HS-27A (cell line): ENCODE results near the gene CALM3.
"Not testable (repeated sequence)": the region's sequence is repeated elsewhere in the genome, so short reads cannot be mapped to it uniquely, and the experiment has no call there.

ENCODE experiments used
- DNase-seq: peaks from one replicate; pipeline ENCODE4 v3.0.0-alpha.2; 2012; ENCODE audit warnings: low read depth, missing footprints

Gene CALM3

DNA sequence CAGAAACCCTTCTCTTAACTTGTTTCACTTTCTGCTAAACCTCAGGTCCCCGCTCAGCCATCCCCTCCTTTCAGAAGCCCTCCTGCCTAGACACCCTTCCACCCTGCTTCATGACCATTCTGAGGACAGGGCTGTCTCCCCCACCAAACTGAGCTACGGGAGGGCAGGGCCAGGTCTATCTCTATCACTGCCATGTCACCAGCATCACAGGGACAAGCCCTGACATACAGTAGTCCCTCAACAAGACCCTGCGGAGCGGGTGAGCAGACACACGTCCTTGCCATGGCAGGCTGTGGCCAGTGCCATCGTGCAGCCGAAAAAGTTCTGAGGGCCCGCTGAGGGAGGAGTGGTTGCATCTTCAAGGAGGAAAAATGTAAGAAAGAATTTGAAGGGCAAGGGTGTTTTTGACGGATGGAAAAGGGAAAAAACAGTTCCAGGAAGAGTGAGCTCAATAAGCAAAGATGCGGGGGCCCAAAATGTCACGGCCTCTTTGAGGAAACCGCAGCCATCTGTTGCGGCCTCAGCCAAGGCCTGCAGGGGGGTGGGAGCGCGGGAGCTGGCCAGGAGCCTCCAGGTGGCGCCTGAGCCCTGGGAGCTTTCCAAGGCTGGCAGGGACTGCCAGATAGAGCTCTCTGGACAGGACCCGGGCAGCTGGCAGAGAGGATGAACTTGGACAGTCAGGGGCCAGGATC lies 15.6 kb downstream of the CALM3 start:
- DNase-seq = no peak

DNA sequence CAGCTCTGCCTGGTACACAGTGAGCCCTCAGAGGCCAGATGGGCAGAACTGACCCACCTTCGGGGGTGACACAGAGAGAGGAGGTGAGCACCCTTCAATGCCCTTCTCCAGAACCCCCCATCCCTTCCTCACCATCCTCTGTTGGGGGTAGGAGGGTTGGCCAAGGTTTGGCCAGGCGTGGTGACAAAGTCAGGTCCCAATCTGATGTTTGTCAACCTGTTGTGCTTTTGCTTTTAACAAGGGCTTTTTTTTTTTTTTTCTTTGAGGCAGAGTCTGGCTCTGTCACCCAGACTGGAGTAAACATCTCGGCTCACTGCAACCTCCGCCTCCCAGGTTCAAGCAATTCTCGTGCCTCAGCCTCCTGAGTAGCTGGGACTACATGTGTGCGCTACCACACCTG lies 16.5 kb downstream of the CALM3 start:
- DNase-seq = no peak

DNA sequence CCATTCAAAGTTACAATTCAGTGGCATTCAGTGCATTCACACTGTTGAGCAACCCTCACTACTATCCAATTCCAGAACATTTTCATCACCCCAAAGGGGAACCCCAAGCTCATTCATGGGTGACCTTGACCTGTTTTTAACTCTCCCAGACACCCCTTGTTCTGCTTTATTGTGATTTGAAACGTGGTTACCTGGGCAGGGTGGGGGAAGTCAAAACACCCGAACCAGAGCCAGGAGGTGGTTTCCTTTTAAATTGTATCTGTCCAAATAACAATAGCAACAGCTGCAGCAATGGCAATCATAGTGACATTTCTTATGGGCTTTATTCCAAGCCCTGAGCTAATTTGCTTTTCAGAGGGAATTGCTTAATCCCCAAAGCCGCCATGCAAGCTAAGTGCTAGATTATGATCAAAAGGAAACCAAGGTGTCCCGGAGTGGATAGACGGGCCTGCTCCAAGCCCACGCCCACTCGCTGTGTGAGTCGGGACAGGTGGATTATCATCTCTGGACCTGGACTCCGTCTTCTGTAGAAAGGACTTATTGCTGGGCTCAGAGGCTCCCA lies 17.6 kb downstream of the CALM3 start:
- no peak for DNase-seq

- DNase-seq = no peak
Observed at GRCh38 chr19:46620267-46620666, 19.1 kb downstream of the CALM3 start.

DNA sequence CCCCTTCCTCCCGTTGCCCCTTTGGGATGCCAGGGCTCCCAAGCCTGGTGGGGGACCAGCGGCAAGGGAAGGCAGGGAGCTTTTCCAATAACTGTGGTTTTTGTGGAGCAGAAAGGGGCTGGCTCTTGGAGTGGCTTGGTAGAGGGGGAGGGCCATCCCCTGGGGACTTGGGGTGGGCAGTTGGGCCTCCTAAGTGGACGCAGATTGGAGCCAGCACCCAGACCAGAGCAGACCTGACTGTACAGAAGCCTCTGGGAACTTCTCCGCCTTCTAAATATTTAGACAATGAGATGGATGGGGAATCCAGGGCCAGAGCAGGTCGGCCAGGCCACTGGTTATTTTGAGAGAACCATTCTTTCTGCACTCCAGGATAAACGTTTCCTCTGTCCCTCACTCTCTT lies 19.6 kb downstream of the CALM3 start:
- no peak for DNase-seq

GRCh38 chr19:46621191-46622117 lies 20.3 kb downstream of the CALM3 start:
- no peak for DNase-seq

DNA sequence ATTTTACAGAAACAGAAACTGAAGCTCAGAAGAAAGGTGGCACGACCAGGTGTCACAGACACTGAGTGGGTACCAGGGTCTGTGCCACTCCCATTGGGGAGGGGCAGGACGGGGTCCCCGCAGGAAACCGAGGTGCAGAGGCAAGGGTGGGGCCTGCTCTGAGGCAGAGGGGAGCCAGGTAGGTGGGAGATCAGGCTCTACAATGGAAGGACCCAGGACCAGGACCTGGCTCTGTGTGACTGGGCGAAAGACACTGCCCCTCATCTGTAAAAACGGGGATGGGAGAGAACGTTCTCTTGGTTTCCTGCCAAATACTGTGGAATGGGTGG lies 21.0 kb downstream of the CALM3 start:
- DNase-seq = no peak

DNA sequence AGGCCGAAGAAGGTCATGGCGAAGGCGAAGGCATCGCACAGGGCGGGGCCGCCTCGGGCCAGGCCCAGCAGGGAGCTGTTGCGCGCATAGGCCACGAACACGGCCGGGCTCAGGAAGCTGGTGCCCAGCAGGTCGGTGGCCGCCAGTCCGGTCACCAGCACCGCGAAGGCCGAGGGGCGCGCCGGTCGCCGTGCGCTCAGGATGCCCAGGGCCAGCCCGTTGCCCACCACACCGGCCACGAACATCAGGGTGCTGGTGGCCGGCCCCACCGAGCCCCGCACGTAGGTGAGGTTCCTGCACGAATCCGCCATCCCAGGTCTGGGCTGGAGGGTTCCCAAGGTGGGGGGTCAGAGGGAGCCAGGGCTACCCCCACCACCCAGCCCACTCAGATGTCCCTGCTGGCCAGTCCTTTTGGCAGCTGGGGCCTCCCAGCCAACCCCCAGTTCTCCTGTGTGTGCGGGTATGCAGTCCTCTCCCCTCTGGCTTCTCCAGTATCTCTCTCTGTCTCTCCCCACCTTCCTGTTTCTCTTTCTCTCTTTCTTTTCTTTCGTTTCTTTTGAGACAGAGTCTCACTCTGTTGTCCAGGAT lies 22.9 kb downstream of the CALM3 start:
- DNase-seq = no peak

DNA sequence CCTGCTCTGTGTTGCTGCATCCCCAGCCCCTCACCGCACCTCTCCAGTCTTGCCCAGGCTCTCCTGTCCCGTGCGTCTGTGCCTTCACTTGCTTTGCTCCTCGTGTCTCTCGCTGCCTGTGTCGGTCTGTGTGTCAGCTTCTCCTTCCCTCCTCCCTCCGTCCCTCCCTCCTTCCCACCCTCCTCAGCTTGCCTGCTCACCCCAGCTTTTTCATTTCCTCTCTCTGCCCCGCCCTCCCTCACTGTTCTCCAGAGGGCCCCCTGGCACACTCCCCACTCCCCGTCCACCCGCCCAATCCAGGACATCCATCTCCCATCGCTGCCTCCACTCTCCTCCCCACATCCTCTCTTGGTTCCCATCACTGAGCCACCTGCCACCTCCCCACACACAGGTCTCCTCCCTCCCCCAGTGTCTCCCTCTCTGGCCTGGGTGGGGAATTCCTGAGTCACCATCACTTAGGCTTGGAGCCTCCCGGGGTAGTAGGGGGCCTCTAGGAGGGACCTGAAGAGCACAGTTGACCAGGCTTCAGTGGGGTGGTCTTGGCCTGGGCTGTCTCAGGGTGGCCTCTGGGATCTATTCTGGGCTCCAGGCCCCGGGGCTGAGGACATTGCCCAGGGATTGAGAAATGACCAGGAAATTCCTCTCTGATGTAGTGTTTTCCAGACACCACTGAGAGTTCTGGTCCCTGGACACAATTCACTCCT lies 24.0 kb downstream of the CALM3 start, which contains the start of gene PTGIR:
Gene PTGIR (minus strand): TSS at position 132 of the 704 bp plus-strand sequence. CDS start 864 bp downstream, outside the sequence.
- no peak for DNase-seq

GRCh38 chr19:46625731-46626130 lies 24.6 kb downstream of the CALM3 start:
- DNase-seq = no peak

DNA sequence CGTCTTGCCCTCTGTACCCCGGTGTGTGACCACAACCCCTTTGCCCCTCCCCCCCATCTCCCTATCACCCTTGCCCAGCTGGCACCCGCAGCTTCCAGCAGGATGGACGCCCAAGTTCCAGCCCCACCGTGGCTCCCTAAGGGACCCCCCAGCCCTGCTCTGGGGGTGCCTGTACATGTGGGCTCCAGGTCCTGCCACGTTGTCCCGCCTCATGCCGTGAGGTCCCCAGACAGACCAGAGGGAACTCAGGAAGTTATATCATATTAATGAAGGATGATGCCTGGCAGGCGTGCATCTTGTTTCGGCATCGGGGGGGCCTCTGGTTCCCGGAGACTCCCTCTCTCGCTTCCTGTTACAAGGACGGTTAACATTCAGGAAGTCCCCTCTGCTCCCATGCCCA lies 25.3 kb downstream of the CALM3 start:
- no peak for DNase-seq

DNA sequence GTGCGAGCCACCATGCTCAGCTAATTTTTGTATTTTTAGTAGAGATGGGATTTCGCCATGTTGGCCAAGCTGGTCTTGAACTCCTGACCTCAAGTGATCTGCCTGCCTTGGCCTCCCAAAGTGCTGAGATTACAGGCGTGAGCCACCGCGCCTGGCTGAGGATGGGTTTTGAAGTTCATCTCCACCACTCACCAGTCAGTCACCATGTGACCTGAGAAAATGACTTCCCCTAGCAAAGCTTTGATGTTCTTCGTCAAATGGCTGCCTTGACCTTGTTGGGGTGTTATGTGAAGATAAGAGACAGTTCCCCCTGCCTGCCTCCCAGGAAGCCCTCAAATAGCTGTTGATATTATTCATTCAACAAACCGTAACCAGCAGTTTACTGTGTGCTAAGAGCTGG lies 27.8 kb downstream of the CALM3 start:
- not testable (repeated sequence) for DNase-seq

DNA sequence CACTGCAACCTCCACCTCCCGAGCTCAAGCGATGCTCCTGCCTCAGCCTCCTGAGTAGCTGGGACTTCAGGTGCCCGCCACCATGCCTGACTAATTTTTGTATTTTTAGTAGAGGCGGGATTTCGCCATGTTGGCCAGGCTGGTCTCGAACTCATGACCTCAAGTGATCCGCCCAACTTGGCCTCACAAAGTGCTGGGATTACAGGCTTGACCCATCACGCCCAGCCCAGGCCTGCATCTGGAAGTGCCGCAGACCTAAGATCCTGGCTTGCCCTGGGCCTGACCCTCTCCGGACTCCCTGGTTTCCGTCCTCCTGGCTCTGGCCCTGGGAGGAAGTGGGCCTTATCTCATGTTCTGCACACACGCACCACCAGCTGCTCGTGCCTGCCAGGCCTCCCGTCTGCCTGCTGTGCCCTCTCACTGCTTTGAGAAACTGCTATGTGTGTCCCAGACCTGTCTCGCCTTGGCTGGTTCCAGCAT lies 28.5 kb downstream of the CALM3 start:
- no peak for DNase-seq

GRCh38 chr19:46630586-46631205 lies 29.6 kb downstream of the CALM3 start:
- no peak for DNase-seq

- DNase-seq = no peak
Observed at GRCh38 chr19:46631481-46631880, 30.4 kb downstream of the CALM3 start.

GRCh38 chr19:46633130-46633529 lies 32.0 kb downstream of the CALM3 start:
- DNase-seq = no peak

DNA sequence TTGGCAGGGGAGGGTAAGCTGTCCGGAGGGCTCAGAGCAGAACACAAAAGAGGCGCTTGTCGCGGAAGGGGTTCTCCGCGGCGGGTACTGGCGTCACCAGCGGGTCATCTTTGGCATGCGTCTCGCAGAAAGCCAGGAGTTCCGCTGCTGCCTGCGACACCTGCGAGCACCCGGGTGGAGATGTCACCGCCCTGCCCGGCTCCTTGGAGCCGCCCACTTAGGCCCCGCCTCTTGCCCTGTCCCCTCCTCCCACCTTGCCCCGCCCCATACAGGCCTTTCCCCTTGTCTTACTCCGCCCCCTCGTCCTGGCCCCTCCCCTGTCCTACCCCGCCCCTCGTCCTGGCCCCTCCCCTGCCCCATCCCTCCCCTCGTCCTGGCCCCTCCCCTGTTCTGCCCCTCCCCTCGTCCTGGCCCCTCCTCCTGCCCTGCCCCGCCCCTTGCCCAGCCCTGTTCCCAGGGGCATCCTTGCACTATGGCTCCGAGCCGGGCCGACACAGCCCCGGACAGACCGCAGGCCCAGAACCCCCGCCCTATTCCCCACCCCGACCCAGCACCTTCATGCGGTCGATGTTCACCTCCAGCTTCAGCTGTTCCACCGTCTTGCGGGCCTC lies 33.0 kb downstream of the CALM3 start:
- peak; percentile 52 for DNase-seq

DNA sequence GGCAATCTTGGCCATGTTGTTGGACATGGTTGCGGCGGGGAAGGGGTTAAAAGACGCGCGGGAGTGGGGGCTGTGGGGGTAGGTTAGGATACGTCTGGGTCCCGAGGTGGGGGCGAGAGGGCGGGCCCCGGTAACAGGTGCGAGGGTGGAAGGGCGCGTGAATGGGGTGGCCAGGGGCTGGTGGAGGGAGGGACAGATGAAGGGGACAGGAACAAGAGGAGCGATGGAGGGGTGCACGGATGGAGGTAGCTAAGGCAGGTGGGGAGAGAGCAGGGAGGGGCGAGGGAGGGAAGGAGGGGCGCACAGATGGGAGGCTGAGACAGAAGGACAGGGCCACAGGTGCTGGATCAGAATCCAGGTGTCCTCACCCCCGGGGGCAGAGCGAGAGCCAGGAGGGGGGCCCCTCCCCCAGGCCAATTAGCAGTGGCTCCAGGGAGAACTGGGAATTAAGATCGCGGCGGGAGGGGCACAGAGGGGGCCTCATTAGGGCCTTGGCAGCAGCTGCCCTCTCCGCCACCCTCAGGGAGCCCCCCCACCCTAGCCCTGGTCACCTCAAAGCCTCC lies 33.6 kb downstream of the CALM3 start:
- no peak for DNase-seq

DNA sequence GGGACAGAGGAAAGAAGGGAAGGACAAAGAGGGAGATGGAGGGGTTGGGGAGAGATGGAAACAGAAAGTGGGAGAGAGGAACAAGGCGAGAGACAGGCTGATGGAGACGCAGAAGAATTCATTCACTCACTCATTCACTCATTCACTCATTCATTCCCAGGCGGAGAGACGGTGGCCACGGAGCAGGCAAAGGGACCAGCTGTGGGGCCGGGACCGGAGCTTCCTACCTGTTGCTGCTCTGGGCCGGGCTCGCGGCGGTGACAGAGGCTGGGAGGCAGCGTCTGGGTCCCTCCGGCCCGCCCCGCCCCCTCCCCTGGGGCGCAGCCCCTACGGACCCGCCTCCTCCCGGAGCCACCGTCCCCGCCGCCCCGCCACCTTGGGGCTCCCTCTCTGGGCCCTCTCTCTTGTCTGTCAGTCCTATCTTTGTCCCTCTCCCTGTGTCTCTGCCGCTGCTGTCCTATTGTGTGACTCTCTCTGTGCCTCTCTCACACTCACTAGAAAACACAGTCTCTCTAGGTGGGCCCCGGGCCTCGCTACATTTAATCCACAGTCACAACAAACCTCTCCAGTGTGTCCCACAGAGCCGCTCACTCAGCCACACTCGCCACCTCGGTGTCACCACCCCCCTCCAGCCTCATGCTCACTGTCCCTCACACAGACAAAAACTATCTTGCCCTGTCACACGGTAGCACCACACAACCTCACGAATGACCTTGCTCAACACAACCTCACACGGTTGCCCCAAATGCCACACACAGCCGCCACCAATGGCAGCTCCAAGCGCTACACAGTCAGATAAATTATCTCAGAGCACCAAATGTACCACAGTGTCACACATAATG lies 35.0 kb downstream of the CALM3 start, which contains the start of gene GNG8:
Gene GNG8 (minus strand): TSS at position 283 of the 842 bp plus-strand sequence. CDS start 1,520 bp downstream, outside the sequence.
- no peak for DNase-seq

- no peak for DNase-seq
Observed at GRCh38 chr19:46637224-46637623, 36.1 kb downstream of the CALM3 start.
